HG02610 (cell line): Measurements from ENCODE around the gene NFKBIL1.
"Not testable (repeated sequence)": the region's sequence is repeated elsewhere in the genome, so short reads cannot be mapped to it uniquely, and the experiment has no call there.

Source experiments
- ATAC-seq: cut with Tn5 transposase; IDR thresholded peaks from one replicate; pipeline ENCODE4 v1.9.1; 2021; ENCODE audit warnings: mild to moderate bottlenecking, moderate library complexity; ENCODE audit not compliant: unreplicated experiment

The NFKBIL1 gene

DNA sequence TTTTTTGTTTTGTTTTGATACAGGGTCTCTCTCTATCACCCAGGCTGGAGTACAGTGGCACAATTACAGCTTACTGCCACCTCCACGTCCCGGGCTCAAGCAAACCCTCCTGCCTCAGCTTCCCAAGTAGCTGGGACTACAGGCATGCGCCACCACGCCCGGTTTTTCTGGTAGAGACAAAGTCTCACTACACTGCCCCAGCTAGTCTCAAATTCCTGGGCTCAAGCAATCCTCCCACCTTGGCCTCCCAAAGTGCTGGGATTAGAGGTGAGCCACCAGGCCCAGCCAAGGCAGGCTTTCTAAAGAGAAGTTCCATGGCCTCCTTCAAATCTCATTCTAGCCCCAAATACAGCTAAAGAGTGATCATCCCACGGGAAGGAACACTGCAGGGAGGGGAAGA is 13.4 kb upstream of the NFKBIL1 start:
- ATAC-seq, result no peak

DNA sequence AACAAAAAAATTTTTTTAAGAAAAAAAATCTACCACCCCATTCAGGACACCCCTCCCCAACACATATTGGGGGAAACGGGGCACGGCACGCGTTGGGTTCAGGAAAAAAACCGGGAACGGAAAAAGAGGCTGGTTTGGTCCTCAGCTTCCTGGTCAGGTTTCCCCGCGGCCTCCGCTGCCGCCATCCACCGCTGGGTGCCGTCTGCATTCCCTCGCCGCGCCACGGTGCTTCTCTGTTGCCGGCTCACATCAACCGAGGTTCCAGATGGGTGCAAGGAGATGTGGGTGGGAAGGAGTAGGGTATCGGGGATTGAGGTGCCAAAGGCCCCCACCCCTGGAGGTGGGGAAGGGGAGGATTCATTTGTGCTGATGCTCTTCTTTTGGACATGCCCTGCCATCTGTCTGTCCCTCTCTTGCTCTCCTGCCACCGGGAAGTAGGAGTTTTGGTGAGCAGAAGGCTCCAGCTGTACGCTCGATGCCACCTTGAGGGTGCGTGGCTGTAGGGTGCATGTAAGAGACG is 12.8 kb upstream of the NFKBIL1 start:
- no peak for ATAC-seq

DNA sequence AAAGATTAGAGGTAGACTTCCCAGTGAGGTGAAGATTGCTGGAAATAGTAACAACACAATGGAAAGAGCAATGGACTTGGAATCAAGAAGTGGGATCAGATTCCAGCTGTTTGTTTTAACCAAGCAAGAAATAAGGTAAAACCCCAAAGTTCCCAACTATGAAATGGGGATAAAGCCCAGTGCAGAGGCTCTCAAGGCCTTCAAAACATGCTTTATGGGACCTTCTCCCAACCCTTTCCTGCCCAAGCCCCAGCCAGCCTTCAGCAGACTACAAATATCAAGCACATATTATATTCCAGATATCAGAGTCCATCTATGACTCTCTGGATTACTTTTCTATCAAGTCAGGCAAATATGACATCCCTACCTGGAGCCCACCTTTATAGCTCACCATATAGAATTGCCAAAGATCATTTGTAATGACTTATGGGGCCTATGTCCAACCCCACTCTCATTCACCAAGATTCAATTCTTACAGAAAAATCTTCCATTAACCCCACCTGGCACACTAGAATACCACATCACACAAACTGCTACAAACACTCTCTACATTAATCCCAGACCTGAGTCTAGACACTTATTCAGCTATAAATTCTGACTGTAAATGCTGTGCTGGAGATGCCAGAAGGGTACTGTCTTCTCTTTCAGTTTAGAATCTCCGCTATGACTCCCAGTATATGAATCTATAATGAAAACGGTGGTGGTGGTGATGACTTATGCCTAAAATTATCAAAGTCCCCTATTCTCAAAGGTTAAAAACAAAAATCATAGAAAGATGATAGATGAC is 11.7 kb upstream of the NFKBIL1 start:
- ATAC-seq, result no peak

DNA sequence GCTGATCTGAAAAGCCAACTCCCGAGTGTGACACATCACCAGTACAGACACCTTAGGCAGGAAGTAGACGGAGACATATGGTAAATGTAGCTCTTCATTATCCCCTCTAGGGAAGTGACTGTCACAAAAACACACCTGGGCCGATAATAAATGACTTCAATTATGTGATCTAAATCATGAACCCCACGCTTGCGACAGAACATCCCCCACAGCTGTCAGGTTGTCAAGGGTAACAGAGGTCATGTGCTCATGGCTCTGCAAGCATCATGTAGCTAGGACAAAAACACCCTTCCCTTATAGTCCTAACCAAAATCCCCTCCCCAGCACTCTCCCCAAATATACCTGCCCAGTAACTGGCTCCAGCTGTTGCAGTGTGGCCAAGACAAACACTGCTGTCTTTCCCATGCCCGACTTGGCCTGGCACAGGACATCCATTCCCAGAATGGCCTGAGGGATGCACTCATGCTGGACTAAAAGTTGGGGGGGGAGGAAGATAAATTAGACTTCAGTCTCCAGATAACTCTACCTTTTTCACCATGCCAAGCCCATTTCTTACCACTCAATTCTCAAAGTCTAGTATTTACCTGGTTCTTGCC is 8.5 kb upstream of the NFKBIL1 start:
- ATAC-seq, result no peak

DNA sequence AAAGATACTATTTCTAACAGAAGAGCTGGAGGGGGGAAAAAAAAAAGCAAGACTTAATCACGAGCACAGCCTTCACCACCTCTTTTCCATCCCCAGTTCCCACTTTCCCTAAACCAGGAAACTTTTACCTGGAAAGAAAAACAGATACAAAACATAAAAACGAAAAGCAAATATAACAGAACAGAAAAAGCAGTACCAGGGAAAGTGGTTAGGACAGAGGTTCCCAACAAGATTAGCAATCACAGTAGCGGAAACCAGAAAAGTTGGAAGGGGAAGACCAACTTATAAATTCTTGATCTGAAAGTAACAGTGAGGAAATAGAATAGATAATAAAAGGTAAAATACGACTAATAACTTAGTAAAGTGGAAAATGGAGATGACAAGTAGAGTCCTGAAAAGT is 6.8 kb upstream of the NFKBIL1 start:
- no peak for ATAC-seq

DNA sequence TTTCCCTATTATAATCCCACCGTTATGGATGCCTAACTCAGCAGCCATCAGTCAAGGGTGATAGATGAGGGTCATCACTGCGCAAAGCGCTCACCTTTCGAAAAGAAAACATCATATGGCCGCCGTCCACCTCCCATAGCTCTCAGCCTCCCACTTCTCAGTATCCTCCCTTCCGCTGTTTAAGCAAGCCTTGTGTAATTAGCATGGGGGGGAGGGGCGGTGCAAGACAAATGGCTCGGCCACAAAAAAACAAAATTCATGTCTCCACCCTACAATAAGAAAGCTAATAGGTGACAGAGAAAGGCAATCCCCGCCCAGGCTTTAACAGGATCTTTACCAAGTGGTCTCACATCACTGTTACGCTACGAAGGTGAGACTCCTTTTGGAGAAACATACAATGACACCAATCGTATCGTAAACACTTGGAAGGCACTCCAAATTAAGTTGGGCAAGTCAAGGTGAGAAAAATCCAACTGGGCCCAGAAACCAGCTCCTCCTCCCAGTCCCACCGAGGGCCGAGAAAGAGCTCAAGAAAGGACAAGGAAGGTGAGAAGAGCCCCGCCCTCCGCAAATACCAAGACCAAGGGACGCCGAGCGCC is 6.2 kb upstream of the NFKBIL1 start:
- ATAC-seq, result no peak

DNA sequence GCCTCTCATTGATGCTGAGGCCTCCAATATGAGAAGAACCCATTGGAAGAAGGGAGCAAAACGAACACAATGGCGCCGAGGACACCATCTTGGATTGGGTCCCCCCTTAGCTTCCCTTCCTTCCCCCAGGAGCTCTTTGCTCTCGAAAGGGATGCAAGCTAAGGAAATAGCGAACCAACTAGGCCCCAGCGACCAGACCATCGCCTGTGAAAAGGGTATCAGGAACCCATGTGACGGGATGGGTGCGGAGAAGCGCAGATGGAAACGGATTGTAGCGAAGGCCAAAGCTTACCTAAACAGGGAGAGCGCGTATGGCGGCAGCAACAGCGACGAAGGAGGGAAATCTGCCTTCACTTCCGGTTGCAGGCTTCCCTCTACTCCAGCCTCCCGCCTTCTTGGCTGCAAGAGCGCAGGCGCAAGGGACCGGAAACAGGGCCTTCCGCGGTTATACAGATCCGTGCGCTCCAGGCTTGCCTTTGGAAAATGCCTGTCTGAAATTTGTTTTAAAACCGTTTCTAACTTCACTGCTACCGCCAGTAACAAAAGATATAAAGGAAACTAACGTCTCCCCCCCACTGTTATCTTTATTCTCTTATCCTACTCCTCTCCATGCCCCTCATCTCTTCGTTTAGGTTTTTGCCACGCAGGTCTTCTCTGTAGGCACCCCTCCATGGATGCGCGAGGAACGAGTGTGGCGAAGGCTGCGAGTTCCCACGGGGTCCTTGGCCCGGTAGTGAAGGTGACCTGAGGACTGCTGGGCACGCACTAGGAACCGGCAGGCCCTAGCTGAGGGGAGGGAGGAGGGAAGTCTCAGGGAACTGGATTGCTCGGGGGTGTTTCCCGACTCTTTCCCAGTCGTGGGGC is 5.5 kb upstream of the NFKBIL1 start, which contains the start of gene DDX39B:
Gene DDX39B (minus strand): TSS at position 346 of the 864 bp plus-strand sequence. CDS start 1,471 bp downstream, outside the sequence.
- ATAC-seq, result peak; percentile 63

DNA sequence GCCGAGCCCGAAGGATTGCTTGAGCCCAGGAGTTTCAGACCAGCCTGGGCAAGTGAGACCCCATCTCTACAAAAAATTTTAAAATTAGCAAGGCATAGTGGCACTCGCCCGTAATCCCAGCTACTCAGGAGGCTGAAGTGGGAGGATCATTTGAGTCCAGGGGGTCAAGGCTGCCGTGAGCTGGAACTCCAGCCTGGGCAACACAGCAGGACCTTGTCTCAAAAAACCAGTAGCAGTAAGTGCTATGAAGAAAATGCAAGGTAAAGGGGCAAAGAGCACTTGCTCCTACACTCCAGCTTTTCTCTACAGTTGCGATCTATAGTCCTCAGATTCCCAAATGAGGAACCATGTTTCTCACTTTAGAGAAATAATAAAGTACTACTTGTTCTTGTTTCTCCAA is 3.8 kb upstream of the NFKBIL1 start:
- ATAC-seq, result no peak

DNA sequence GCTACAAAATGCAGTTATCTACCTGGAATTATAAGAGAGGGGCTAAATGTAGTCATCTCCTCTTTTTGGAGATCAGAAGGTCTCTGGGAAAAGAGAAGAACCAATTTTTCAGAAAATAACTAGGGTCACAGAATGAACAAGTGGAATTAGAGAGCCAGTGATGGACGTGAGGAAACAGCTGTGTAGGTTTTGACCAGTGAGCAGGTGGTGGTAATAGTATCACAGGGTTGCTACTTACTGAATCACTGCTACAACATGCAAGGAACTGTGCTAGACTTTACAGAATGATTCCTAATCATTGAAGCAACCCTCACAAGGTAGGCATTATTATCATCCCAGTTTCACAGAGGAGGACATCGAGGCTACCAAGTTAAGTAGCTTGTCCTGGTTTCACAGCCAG is 2.7 kb upstream of the NFKBIL1 start:
- ATAC-seq, result no peak

DNA sequence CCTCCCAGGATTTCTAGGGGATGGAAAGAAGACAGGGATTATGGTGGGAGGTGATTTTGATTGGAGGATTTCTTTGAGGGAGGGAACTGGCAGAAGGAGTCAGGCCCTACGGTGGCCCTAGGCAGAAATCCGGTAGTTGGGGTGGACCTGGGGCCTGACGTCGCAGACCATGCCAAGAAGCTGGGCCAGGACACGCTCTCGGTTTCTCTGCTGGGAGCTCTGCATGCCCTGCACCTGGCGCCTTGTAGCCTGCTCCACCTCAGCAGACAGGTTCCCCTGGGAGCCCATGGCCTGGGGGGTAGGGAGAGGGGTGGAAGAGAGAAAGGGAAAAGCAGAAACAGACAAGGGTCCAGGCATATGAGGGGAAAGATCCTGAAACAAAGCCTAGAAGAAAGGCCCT is 2.1 kb upstream of the NFKBIL1 start:
- no peak for ATAC-seq

DNA sequence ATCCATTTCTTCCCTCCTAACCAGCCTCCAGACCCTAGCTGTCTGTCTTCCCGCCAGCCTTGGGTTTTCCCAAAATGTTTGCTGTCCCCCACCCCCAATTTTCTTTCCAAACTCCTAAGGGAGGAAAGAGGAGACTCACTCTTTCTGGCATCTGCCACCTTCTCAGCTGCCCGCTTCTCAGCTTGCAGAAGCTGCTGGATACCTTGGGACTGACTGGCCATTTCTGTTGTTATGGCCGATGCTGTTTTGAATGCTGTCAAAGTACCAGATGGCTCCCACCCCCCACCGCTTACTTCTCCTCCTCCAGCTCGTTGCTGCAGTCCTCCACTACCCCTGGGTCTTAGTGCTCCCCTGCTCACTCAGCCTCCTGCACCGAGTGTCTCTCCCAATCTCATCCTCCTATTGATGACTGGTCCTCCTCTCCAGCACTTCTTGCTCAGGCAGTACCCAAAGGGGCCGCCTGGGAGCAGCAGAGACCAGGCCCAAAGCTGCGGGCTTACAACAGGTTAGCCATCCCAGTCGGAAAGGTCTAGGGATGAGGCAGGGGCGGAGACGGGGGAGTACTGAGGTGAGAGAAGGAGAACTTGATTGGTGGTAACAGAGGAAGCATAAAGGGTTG is 960 bp upstream of the NFKBIL1 start, which contains the start of gene ATP6V1G2:
Gene ATP6V1G2 (minus strand): TSS at position 270 of the 619 bp plus-strand sequence. CDS start 49 bp downstream, at position 221.
- peak; percentile 38 for ATAC-seq

DNA sequence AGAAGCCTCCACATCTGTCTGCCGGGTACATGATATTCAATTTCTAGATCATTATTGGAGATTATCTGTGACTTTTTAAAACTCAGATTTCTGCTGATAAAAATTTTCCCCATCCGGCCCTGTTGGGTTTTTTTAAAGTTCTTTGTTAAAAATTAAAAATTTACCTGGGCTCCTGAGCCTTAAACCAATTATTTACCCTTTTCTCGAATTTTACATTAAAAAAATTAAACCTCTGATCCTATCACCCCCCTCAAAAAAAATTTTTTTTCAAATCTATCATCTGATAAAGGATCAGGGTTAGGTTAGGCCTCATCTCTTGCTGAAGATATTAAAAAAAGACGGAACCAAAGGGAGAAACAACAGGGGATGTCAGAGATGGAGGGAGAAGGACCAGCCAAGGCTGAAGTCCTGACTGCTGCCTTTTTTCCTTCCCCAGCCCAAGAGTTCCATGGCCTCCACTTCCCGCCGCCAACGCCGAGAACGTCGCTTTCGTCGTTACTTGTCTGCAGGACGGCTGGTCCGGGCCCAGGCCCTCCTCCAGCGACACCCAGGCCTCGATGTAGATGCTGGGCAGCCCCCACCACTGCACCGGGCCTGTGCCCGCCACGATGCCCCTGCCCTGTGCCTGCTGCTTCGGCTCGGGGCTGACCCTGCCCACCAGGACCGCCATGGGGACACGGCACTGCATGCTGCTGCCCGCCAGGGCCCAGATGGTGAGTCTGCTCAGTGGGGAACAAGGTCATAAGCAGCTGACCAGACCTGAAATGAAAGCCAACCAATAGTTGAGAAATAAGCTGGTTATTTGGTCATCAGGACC is 527 bp downstream of the NFKBIL1 start:
- ATAC-seq, result no peak

DNA sequence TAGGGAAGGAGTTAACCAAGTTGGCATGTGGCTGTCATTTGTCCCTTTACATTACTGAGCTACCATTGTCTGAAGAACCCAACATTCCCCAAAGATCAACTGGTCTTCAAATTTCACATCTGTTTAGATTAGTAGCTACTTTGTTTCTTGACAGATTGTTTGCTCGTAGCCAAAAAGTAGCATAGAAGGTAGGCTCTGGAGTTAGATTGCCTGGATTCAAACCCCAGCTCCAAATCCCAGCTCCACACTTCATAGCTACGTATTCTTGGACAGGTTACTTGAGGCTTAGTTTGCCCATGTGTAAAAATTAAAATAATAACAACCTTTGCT is 1.1 kb downstream of the NFKBIL1 start:
- no peak for ATAC-seq

DNA sequence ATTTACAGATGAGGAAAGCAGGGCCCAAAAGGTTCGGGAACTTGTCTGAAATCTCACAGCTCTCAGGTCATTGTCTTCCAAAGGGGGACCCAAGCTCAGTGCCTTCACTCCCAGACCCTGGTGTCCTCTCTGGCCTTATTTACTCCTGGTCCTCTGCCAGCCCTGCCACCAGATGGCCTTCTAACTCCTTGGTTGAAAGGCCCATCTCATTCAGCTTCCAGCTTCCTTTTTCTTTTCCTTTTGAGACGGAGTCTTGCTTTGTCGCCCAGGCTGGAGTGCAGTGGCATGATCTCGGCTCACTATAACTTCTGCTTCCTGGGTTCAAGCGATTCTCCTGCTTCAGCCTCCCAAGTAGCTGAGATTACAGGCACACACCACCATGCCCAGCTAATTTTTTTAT is 4.0 kb downstream of the NFKBIL1 start:
- ATAC-seq, result not testable (repeated sequence)

DNA sequence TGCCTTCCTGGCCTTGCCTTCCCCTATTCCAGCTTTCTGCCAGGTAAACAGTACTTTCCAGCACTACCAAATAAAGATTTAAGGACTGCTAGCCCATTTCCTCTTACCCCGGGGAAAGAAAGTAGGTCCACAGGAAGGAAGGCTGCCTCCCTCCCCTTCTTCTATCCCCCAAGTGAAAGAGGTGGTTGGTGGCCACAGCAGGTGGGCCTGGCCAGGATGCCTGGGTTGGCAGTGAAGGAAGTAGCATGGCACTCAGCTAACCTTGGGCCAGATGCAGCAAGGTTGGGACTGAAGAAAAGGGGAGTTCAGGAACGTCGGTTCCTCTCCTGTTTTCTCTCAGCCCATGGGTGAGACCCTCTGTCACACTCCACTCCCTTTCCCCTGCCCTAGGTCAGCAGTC is 8.9 kb downstream of the NFKBIL1 start:
- ATAC-seq, result no peak

DNA sequence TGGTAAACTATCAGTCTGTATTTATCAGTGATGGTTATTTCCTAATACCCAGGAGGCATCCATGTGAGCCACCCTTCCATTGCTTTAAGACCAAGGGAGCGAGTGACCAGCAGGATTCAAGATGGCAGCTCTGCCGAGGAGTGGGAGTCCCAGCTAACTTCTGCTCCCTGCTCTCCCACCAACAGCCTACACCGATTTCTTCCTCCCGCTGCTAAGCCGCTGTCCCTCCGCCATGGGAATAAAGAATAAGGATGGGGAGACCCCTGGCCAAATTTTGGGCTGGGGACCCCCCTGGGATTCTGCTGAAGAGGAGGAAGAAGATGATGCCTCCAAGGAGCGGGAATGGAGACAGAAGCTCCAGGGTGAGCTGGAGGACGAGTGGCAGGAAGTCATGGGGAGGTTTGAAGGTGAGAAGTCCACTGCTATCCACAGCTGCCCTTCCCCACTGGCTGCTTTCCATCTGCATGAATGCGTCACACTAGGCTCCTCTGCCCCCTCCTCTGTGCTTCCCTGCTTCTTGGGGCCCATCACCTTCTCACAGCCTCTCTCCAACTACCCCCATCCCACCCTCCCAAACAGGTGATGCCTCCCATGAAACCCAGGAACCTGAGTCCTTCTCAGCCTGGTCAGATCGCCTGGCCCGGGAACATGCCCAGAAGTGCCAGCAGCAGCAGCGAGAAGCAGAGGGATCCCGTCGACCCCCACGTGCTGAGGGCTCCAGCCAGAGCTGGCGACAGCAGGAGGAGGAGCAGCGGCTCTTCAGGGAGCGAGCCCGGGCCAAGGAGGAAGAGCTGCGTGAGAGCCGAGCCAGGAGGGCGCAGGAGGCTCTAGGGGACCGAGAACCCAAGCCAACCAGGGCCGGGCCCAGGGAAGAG is 10.3 kb downstream of the NFKBIL1 start:
- ATAC-seq, result no peak

DNA sequence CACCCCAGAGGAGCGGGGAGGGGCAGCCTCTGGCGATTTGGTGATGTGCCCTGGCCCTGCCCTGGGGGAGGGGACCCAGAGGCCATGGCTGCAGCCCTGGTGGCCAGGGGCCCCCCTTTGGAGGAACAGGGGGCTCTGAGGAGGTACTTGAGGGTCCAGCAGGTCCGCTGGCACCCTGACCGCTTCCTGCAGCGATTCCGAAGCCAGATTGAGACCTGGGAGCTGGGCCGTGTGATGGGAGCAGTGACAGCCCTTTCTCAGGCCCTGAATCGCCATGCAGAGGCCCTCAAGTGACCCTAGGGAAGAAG is 10.9 kb downstream of the NFKBIL1 start:
- ATAC-seq, result no peak

DNA sequence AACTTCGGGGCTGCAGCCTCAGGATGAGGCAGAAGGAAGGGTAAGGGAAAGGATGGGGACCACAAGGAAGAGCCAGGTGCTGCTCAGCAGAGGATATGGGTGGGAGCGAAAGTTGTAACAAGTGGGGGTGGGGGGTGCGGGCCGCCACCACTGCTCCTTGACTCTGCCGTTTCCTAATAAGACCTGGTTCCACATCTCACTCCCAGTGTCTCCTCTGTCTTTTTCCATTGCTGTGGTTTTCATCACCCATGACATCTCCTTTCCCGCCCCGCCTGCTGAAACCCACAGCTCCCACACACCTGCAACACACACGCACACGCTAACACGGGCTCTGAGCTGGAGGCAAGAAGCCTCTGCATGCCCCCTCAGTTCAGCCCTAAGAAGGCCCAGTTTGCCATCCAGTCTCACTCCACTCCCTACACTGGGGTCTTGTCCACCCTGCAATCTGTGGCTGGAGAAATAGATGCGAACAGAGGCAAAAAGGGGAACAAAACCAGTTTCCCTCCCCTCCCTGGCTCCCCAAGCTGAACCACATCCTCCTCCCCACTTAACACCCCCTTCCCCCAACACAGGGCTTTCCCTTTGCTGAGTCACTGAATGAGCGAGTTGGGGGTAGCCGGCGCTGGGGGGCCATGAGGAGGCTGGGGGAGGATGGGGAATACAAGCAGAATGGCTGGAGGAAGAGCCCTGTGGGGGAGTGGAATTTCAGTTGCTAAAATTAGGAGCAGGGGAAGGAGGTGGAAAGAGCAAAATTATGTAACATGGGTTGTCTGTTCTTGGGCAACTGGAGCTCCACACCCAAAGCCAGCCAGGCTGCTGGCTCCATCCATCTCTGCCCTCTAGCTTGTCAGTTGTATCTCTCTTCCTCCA is 11.5 kb downstream of the NFKBIL1 start:
- ATAC-seq, result peak; percentile 35
